Mucosa of gallbladder (tissue), 1 donor: ENCODE data around the gene GSAP. TPM values are rescaled to one million over a fixed set of nuclear protein-coding genes. Genes with fewer than 3 reads are reported as not detected.

Experiments
- DNase-seq: peaks from one replicate; pipeline ENCODE4 v3.0.0-alpha.2; 2020; ENCODE audit warnings: low spot score
- total RNA-seq: library from RNA; stranded (reverse); gene quantifications from one replicate; pipeline ENCODE4 v1.2.1, GENCODE V29; 2021
- donor health status: DM: no; HTN: no; CAD: no.

Gene GSAP
- total RNA-seq, 1 donor from 2014 or later: 23.9 TPM

- no peak for DNase-seq
Observed at GRCh38 chr7:77409005-77409738, 7.0 kb downstream of the GSAP start.

DNA sequence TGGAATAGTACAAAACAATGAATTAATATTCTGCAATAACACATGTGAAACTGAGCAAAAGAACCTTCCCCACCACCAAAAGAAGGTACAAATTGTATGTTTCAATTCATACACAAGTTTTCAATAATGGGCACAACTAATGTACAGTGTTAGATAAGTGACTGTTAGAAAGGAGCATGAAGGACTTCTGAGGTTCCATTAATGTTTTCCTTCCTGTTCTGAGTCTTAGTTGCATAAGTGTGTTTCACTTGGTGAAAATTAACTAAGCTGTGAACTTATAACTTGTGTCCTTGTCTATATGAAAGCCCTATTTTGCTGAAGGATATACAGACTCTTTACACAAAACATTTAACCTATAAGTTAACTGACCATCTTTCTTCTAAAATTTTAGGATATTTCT, 8.2 kb downstream of the GSAP start:
- no peak for DNase-seq

- DNase-seq: no peak
Observed at GRCh38 chr7:77406421-77406820, 9.7 kb downstream of the GSAP start.

DNA sequence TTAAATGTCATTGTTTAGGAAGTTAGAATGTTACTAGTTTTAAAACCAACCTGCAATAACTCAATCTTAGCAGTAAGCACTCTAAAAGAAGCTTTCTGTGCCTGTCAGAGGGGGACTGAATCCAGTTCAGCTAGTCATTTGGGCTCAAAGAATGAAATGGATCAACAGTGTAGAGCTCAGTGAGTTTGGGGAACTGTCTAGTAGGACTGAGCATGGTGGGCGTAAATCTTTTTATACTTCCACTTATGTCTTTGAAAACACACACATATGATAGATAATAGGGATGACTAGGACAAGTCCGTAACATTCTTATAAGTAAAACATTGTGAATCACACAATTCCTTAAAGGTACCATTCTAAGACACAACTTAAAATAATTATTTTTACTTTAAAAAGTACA, 11.5 kb downstream of the GSAP start:
- DNase-seq: no peak

DNA sequence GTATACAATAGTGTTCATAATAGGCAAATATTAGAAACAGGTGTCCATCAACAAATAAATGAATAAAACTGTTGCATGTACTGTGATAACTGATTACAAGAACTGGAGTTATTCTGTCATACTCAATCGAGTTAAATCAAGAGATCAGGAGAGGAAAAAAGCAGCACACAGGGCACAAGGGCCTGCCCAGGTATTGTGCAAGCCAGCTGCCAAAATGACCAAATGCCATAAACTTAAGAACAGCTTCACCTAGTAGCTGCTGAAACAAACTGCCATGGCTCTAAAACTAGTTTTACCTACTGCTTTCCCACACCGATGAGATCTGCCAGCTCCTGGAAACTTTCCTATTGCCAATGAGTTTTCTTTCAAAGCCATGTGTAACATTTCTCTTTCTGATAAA, 12.2 kb downstream of the GSAP start:
- no peak for DNase-seq

DNA sequence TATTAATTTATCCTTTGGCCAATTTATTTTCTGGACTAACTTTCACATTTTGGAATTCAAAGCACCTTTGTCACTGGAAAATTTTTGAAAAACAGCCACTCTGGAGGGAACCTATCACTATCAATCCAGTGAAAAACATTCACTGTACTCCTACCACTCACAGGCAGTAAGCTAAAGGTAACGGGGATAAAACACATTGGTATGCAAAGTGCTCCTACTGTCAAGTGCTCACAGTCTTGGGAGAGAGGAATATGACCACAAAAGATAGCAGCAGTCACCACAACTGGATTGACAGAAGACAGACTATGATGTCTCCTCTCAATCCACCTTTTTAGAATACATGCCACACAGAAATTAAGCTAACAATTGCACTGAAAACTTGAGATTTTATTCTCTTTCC, 13.3 kb downstream of the GSAP start:
- DNase-seq: no peak

DNA sequence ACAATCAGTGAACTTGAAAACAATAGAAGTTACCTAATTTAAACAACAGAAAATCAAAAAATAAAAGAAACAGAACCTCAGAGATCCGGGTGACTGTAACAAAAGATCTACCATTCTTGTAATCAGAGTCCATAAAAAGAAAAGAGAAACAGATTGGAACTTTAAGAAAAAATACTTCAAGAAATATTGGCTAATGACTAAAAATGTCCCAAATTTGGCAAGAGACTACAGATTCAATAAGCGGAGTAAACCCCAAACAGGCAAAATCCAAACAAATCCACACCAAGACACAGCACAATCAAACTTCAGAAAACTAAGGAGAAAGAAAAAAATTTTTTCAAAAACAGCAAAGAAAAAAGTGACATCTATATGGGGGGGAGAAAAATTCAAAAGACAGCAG, 15.1 kb downstream of the GSAP start:
- DNase-seq: no peak

DNA sequence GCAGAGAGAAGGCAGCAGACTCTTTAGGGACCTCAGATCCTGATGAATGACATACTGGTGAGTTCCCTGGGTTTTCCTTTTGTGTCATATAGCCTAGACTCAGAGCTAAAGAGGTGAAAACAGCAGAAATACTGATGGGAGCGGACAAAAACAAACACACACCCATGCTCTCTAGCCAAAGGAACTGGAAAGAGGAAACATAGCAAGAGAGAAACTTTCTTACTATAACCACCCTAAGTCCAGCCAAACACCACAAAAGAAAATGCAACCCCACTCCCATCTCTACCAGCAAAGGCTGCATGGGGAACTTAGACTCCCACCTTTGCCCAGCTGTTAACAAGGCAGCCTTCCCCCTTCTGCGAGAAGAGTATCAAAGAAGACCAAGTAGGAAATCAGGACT, 16.3 kb downstream of the GSAP start:
- no peak for DNase-seq

DNA sequence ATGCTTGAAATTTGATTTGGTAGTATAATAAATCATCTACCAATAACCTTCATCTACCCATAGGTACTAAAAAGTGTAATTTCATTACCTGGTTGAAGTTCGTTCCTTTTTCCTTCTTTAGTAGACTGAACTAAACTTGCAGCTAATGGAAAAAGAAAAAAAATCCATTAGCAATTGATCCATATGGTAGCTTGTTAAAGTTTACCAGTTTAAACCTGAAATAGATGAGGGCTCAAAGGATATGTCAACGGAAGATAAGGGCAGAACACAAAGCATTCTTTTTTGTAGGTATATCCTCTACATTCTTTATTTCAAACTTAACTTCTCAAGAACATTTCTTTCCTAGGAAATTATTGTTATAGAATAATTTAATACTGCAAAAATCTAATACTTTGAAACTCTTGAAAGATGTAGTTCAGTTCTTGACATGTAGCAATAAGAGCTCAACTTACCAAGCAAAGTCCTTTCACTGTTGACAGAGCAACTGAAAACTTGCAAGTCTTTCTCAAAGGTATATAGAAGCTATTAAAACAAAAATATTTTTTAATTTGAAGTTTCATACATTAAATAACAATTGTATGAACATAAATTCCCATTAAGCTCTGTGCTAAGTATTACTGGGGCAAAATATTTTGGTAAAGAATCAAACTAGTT, 19.1 kb downstream of the GSAP start:
- no peak for DNase-seq

DNA sequence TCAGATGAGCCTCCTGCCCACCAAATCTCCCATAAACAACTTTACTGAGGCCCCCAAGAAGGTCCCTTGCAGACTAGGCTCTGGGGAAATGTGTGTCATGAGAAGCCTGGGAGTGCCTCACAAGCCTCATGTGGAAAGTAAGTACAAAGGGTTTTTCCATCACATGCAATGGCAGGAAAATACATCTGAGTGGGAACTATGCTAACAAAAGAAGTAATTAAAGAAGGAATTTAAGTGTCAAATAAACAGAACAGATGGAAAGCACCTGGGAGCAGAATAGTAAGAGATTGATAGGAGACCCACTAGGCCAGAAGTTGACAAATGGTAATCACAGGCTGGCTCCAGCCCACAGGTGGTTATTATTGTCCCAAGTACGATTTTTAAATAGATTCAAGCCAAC, 20.5 kb downstream of the GSAP start:
- no peak for DNase-seq

- no peak for DNase-seq
Observed at GRCh38 chr7:77393954-77394353, 22.2 kb downstream of the GSAP start.

GRCh38 chr7:77393261-77393660, 22.9 kb downstream of the GSAP start:
- DNase-seq: no peak

GRCh38 chr7:77391230-77391629, 24.9 kb downstream of the GSAP start:
- DNase-seq: no peak

DNA sequence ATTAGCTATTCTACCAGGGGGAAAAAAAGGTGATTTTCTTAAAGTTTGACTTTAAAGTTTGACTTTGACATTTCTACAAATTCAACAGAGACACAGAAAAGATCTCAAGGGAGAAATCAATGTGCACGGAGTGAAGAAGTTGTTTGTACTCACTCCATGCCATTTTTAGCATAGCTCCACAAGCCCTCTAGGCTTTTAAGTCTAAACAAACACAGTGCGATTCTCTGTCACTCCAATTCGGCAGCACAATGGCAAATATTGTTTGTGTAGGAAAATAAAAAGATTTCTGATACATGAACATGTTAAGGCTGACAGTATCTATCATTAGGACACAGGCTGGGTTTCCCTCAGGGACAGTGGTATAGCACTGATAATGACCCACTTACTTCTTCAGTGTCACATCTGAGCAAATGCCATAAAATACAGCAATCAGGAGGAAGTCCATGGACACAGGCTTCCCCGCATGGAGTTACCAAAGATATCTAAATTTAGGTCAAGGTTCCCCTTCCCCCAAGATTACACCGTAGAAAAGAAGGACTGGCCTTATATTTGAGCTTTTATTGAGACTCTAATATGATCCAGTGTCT, 28.0 kb downstream of the GSAP start:
- no peak for DNase-seq

DNA sequence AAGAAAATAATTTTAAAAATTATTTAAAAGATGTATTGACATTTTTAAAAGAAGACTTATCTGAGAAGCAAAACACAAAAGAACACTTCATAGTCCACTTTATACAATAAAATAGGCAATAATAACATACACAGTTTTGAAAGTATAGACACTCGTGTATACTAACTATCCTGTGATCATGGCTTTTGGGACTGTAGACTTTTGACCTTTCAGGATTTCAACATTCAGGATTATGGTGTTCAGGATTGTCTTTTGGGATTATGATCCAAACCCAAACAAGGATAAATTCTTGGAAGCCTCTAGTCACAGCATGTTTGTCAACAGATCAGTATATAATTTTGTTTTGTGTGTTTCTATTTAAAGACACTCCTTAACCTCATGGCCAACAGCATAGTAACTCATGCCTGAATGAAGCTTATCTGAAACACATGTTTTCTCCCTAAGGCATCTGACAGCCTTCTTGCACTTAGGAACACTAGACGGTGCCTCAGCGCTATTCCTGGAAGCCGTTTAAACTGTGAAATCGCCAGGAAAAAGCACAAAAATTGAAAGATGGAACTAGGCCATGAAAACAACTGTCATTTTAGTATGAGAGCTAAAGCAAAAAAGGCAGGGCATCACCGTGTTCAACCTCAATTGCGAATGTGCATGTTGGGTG, 29.9 kb downstream of the GSAP start:
- DNase-seq: no peak

GRCh38 chr7:77383333-77383740, 32.8 kb downstream of the GSAP start:
- no peak for DNase-seq

DNA sequence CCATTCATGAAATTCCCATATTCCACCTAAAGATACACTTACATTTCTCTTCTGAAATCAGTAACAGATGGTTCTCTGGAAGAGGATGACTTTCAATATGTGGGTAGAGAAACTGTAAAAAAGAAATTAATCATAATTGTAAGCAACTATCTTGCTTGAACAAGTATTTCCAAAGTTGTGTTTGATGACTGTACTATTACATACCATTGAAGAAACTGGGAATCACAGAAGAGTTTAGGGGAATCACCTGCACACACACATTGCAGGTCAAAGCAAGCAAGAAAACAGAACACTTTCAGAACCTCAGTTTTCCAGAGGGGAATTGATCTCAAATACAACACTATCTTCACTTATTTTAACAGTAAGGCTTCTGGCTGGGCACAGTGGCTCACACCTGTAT, 33.6 kb downstream of the GSAP start:
- DNase-seq: no peak

- DNase-seq: no peak
Observed at GRCh38 chr7:77378584-77378983, 37.6 kb downstream of the GSAP start.

GRCh38 chr7:77370606-77371005, 45.5 kb downstream of the GSAP start:
- DNase-seq: no peak

- DNase-seq: no peak
Observed at GRCh38 chr7:77368974-77369373, 47.2 kb downstream of the GSAP start.

DNA sequence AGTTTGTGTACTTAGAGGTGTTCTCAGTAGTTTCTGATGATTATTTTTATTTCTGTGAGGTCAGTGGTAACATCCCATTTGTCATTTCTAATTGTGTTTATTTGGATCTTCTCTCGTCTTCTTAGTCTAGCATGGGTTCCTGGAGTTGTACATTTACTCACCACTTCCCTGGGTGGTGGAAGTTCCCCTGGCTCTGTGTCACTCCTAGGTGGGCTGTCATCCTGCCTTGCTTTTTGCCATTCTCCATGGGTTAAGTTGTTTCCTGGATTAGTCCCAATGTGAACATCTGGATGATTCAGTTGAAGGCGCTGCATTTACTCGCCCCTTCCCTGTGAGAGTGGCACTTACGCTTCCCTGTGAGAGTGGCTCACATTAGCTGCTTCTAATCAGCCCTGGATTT, 48.2 kb downstream of the GSAP start:
- no peak for DNase-seq

GRCh38 chr7:77362905-77363304, 53.2 kb downstream of the GSAP start:
- DNase-seq: no peak

DNA sequence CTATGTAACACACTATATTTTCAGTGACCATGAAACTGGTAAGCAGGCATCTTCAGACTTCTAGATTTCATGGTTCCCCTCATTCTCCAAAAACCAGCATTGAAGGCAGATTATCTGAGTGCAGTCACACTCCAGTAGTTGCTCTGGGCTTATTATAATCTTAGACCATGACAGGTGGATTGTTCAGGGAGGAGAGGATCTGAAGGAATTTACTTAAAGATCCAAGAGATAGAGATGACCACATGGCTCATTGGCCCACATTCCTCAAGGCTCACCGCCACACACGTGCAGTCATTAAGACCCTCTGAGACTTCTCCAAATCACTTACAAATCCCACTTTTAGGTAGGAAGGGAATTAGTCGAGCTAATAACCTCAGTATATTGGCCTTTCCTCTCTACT, 55.2 kb downstream of the GSAP start:
- DNase-seq: no peak
